OCI-M1 (cell line): ENCODE data around the gene ELP4.
"Not testable (repeated sequence)": the region's sequence is repeated elsewhere in the genome, so short reads cannot be mapped to it uniquely, and the experiment has no call there.

Experiments used
- DNase-seq: peaks from one replicate; lab custom pipeline; 2025; lab: John Stamatoyannopoulos, UW

ELP4 gene

GRCh38 chr11:31706357-31706756, 196.8 kb downstream of the ELP4 start:
- DNase-seq = no peak

- no peak for DNase-seq
These were observed 201.6 kb downstream of the ELP4 start for GRCh38 chr11:31711137-31711536.

GRCh38 chr11:31712851-31713250, 203.3 kb downstream of the ELP4 start:
- no peak for DNase-seq

- DNase-seq = no peak
These were observed 205.3 kb downstream of the ELP4 start for GRCh38 chr11:31714840-31715239.

- DNase-seq = no peak
These were observed 210.7 kb downstream of the ELP4 start for GRCh38 chr11:31720225-31720624.

GRCh38 chr11:31720671-31721365, 211.3 kb downstream of the ELP4 start:
- DNase-seq = no peak

GRCh38 chr11:31722754-31723153, 213.2 kb downstream of the ELP4 start:
- no peak for DNase-seq

GRCh38 chr11:31725176-31725575, 215.6 kb downstream of the ELP4 start:
- DNase-seq = no peak

- DNase-seq = no peak
These were observed 218.9 kb downstream of the ELP4 start for GRCh38 chr11:31728432-31728831.

GRCh38 chr11:31740131-31740530, 230.6 kb downstream of the ELP4 start:
- no peak for DNase-seq

- DNase-seq = not testable (repeated sequence)
These were observed 231.3 kb downstream of the ELP4 start for GRCh38 chr11:31740731-31741368.

- no peak for DNase-seq
These were observed 238.0 kb downstream of the ELP4 start for GRCh38 chr11:31747581-31747980.

GRCh38 chr11:31757260-31757835, 247.8 kb downstream of the ELP4 start:
- no peak for DNase-seq

- DNase-seq = no peak
These were observed 252.1 kb downstream of the ELP4 start for GRCh38 chr11:31761636-31762035.

GRCh38 chr11:31763296-31763695, 253.7 kb downstream of the ELP4 start:
- no peak for DNase-seq

GRCh38 chr11:31764261-31764660, 254.7 kb downstream of the ELP4 start:
- no peak for DNase-seq

GRCh38 chr11:31764766-31765165, 255.2 kb downstream of the ELP4 start:
- DNase-seq = no peak

GRCh38 chr11:31767066-31767465, 257.5 kb downstream of the ELP4 start:
- no peak for DNase-seq

GRCh38 chr11:31767685-31768084, 258.1 kb downstream of the ELP4 start:
- DNase-seq = peak; percentile 41

GRCh38 chr11:31768749-31769640, 259.4 kb downstream of the ELP4 start:
- DNase-seq = no peak

- no peak for DNase-seq
These were observed 260.6 kb downstream of the ELP4 start for GRCh38 chr11:31770011-31770700.

GRCh38 chr11:31772412-31772811, 262.8 kb downstream of the ELP4 start:
- DNase-seq = no peak
